Activated effector memory CD4-positive, alpha-beta T cell treated with Interleukin-2 at 50 U/mL for 16 hours (primary cell): ENCODE measurements around the gene GNS.

Source experiments
- DNase-seq: peaks from one replicate; pipeline ENCODE4 v3.0.0-alpha.2; 2020

Gene GNS

GRCh38 chr12:64735442-64735841 lies 23.8 kb downstream of the GNS start:
- no peak for DNase-seq

GRCh38 chr12:64733857-64734256 lies 25.3 kb downstream of the GNS start:
- DNase-seq = no peak

GRCh38 chr12:64731683-64732082 lies 27.5 kb downstream of the GNS start:
- DNase-seq = no peak

- DNase-seq = no peak
Observed at GRCh38 chr12:64730588-64730969, 28.6 kb downstream of the GNS start.

GRCh38 chr12:64729909-64730587 lies 29.2 kb downstream of the GNS start:
- DNase-seq = no peak

GRCh38 chr12:64724201-64724745 lies 34.9 kb downstream of the GNS start:
- no peak for DNase-seq

- DNase-seq = no peak
Observed at GRCh38 chr12:64723630-64724029, 35.6 kb downstream of the GNS start.

- DNase-seq = no peak
Observed at GRCh38 chr12:64722835-64723234, 36.4 kb downstream of the GNS start.

GRCh38 chr12:64720884-64721283 lies 38.3 kb downstream of the GNS start:
- DNase-seq = no peak

GRCh38 chr12:64718649-64719048 lies 40.6 kb downstream of the GNS start:
- no peak for DNase-seq

GRCh38 chr12:64716839-64717455 lies 42.3 kb downstream of the GNS start:
- no peak for DNase-seq

- no peak for DNase-seq
Observed at GRCh38 chr12:64716371-64716770, 42.8 kb downstream of the GNS start.

GRCh38 chr12:64714551-64714968 lies 44.6 kb downstream of the GNS start:
- no peak for DNase-seq

GRCh38 chr12:64713376-64713775 lies 45.8 kb downstream of the GNS start:
- DNase-seq = no peak

GRCh38 chr12:64709429-64709828 lies 49.8 kb downstream of the GNS start:
- no peak for DNase-seq

GRCh38 chr12:64707926-64708325 lies 51.3 kb downstream of the GNS start:
- DNase-seq = no peak

- DNase-seq = no peak
Observed at GRCh38 chr12:64707362-64707761, 51.8 kb downstream of the GNS start.

GRCh38 chr12:64706857-64707256 lies 52.3 kb downstream of the GNS start:
- no peak for DNase-seq

GRCh38 chr12:64706306-64706705 lies 52.9 kb downstream of the GNS start:
- DNase-seq = no peak

- no peak for DNase-seq
Observed at GRCh38 chr12:64701283-64701682, 57.9 kb downstream of the GNS start.

- DNase-seq = no peak
Observed at GRCh38 chr12:64700532-64700931, 58.7 kb downstream of the GNS start.

- DNase-seq = no peak
Observed at GRCh38 chr12:64699504-64700115, 59.6 kb downstream of the GNS start.

GRCh38 chr12:64696080-64696741 lies 63.0 kb downstream of the GNS start:
- DNase-seq = no peak

- no peak for DNase-seq
Observed at GRCh38 chr12:64695550-64695949, 63.7 kb downstream of the GNS start.
